K562 (cell line): Measurements from ENCODE around the gene ATL1. TPM values are rescaled to one million over a fixed set of nuclear protein-coding genes. Genes with fewer than 3 reads are reported as not detected.

Experiments
- CTCF ChIP-seq, 3 experiments: IDR thresholded peaks in 2 of 3; conservative IDR thresholded peaks in 1 of 3; 2 replicates each; pipeline ENCODE4 v1.5.1; 2011 to 2012; ENCODE audit warnings: low read length in 3 of 3, mild to moderate bottlenecking in 3 of 3, control low read depth in 2 of 3, improper control_type of control experiment in 1 of 3, inconsistent platforms in 1 of 3, low read depth in 1 of 3, mixed read lengths in 1 of 3, moderate library complexity in 1 of 3; ENCODE audit not compliant: insufficient read depth in 2 of 3
- CUX1 ChIP-seq: fragments of 200-800 bp; sonication (Bioruptor generic); IDR thresholded peaks from 2 replicates; pipeline ENCODE4 v1.6.1; 2016; ENCODE audit warnings: missing genetic modification characterization, missing compliant biosample characterization
- ETV6 ChIP-seq, 3 experiments: fragments of 150-350 bp in 1 of 3; sonication (generic) in 1 of 3; formaldehyde crosslinking in 1 of 3; IDR thresholded peaks; 2 replicates each; pipeline versions ENCODE4 v1.6.1 to v1.8.0; 2014 to 2022; ENCODE audit warnings: borderline replicate concordance in 2 of 3, low read depth in 2 of 3, antibody characterized with exemption in 1 of 3, low read length in 1 of 3, mild to moderate bottlenecking in 1 of 3, missing genetic modification reagents in 1 of 3
- GTF2F1 ChIP-seq: IDR thresholded peaks from 2 replicates; pipeline ENCODE4 v1.6.1; 2011; ENCODE audit warnings: low read depth, low read length, improper control_type of control experiment
- HDGF ChIP-seq: fragments of 450-650 bp; IDR thresholded peaks from 2 replicates; pipeline ENCODE4 v1.6.1; 2016
- NCOA4 ChIP-seq: fragments of 450-650 bp; IDR thresholded peaks from 2 replicates; pipeline ENCODE4 v1.6.1; 2018; ENCODE audit warnings: mild to moderate bottlenecking; ENCODE audit not compliant: partially characterized antibody
- NCOR1 ChIP-seq: fragments of 450-650 bp; IDR thresholded peaks from 2 replicates; pipeline ENCODE4 v1.6.1; 2016; ENCODE audit warnings: mild to moderate bottlenecking, moderate library complexity
- NFATC3 ChIP-seq: fragments of 450-650 bp; IDR thresholded peaks from 2 replicates; pipeline ENCODE4 v1.6.1; 2017; ENCODE audit warnings: mild to moderate bottlenecking
- NFRKB ChIP-seq: fragments of 450-650 bp; IDR thresholded peaks from 2 replicates; pipeline ENCODE4 v1.6.1; 2016; ENCODE audit warnings: low read depth
- NR2F6 ChIP-seq: fragments of 450-650 bp; formaldehyde crosslinking; IDR thresholded peaks from 2 replicates; pipeline ENCODE4 v1.4.0; 2020; ENCODE audit warnings: mild to moderate bottlenecking
- NR4A1 ChIP-seq, 2 experiments: fragments of 250-450 bp in 1 of 2; fragments of 450-650 bp in 1 of 2; sonication (Bioruptor Pico) in 1 of 2; IDR thresholded peaks; 2 replicates each; pipeline versions ENCODE4 v1.4.0 to v1.6.1; 2016 to 2020; ENCODE audit warnings: mild to moderate bottlenecking in 2 of 2, missing compliant biosample characterization in 1 of 2, missing genetic modification characterization in 1 of 2, moderate library complexity in 1 of 2
- TAL1 ChIP-seq: fragments of 450-650 bp; IDR thresholded peaks from 2 replicates; pipeline ENCODE4 v1.6.1; 2016; ENCODE audit warnings: mild to moderate bottlenecking
- ZBTB2 ChIP-seq: fragments of 450-650 bp; IDR thresholded peaks from 2 replicates; pipeline ENCODE4 v1.6.1; 2016; ENCODE audit warnings: antibody characterized with exemption
- ZNF140 ChIP-seq: fragments of 250-450 bp; sonication (Bioruptor Pico); IDR thresholded peaks from 2 replicates; pipeline ENCODE4 v1.8.0; 2021; ENCODE audit warnings: moderate library complexity, mild to moderate bottlenecking, inconsistent platforms
- ZNF253 ChIP-seq: fragments of 250-450 bp; sonication (Bioruptor Pico); conservative IDR thresholded peaks from 2 replicates; pipeline ENCODE4 v1.6.1; 2021; ENCODE audit warnings: mild to moderate bottlenecking
- polyA plus RNA-seq, 8 experiments: library from polyadenylated mRNA; depleted of rRNA in 4 of 8; stranded (reverse) in 5 of 8; unstranded in 3 of 8; fragments of >200 nt; fragmentation: Nextera tagmentation in 2 of 8; fragmentation: Illumina TruSeq in 1 of 8; extraction: Ambion mirVana in 2 of 8; extraction: Trizol in 1 of 8; gene quantifications; 2 replicates each; pipeline versions ENCODE4 v1.2.1 to v1.2.3, GENCODE V29; 2011 to 2014; ENCODE audit warnings: inconsistent platforms in 1 of 8, missing spikeins in 1 of 8
- total RNA-seq, 7 experiments: library from RNA; depleted of rRNA in 6 of 7; stranded (reverse); fragments of >200 nt in 6 of 7; fragmentation: Illumina TruSeq in 2 of 7; extraction: Trizol in 2 of 7; gene quantifications; 2 replicates each; pipeline versions ENCODE4 v1.2.1 to v1.2.3, GENCODE V29; 2011 to 2021; ENCODE audit warnings: low replicate concordance in 1 of 7

The ATL1 gene
- total and polyA plus RNA-seq, 9 of the 15 experiments (the other 6 are each of a cell fraction or from before 2014, with no cell fraction given), result 0.04 to 0.16 (median 0.07) TPM; not detected in 4

- TF ChIP-seq CTCF (IDR thresholded peaks at IDR 0.05 in 2 of 3, conservative IDR thresholded peaks at IDR 0.05 in 1 of 3; ENCODE audit: insufficient read depth in 2 of 3, low read depth in 1 of 3, low read length in 3 of 3) (no peak), CUX1 (CRISPR knock-in tag) (no peak), HDGF (no peak), NR4A1 (CRISPR knock-in tag; IDR thresholded peaks at IDR 0.05) (no peak), NR4A1 (tag; IDR thresholded peaks at IDR 0.05) (no peak), NR2F6 (CRISPR knock-in tag) (no peak), NCOA4 (no peak), ZNF253 (CRISPR knock-in tag) (no peak), ZNF140 (CRISPR knock-in tag) (no peak), NFRKB (0 out of 2 replicates have a peak, but pooled peaks have one; percentile 44), GTF2F1 (no peak), TAL1 (no peak), NFATC3 (no peak), ZBTB2 (no peak), ETV6 (IDR thresholded peaks at IDR 0.05; ENCODE audit: borderline replicate concordance in 1 of 2, low read depth in 2 of 2, low read length in 1 of 2) (no peak), ETV6 (CRISPR knock-in tag; IDR thresholded peaks at IDR 0.05; ENCODE audit: borderline replicate concordance) (no peak), NCOR1 (no peak)
Observed at GRCh38 chr14:50531595-50532501, 28.1 kb upstream of the ATL1 start (continued).
